Cortex of kidney (tissue), 1 donor: ENCODE results near the gene ITPRID2.

Source experiments
- DNase-seq: peaks from one replicate; lab custom pipeline; 2025; lab: John Stamatoyannopoulos, UW

Gene ITPRID2

GRCh38 chr2:181882246-181883020 is 9.1 kb upstream of the ITPRID2 start:
- DNase-seq: no peak

- DNase-seq: no peak
Measured at GRCh38 chr2:181884601-181885000, 6.9 kb upstream of the ITPRID2 start.

GRCh38 chr2:181885096-181885495 is 6.4 kb upstream of the ITPRID2 start:
- DNase-seq: no peak

GRCh38 chr2:181886192-181886591 is 5.3 kb upstream of the ITPRID2 start:
- DNase-seq: no peak

- no peak for DNase-seq
Measured at GRCh38 chr2:181887045-181887444, 4.5 kb upstream of the ITPRID2 start.

- no peak for DNase-seq
Measured at GRCh38 chr2:181889776-181890175, 1.8 kb upstream of the ITPRID2 start.

GRCh38 chr2:181890271-181890670 is 1.3 kb upstream of the ITPRID2 start:
- DNase-seq: no peak

GRCh38 chr2:181891966-181892798 is 652 bp downstream of the ITPRID2 start:
- peak; percentile 47 for DNase-seq

GRCh38 chr2:181892799-181893435 is 1.4 kb downstream of the ITPRID2 start:
- no peak for DNase-seq

GRCh38 chr2:181894381-181894780 is 2.9 kb downstream of the ITPRID2 start:
- no peak for DNase-seq

GRCh38 chr2:181895818-181896217 is 4.3 kb downstream of the ITPRID2 start:
- no peak for DNase-seq

- DNase-seq: no peak
Measured at GRCh38 chr2:181896286-181896685, 4.8 kb downstream of the ITPRID2 start.

- no peak for DNase-seq
Measured at GRCh38 chr2:181900007-181900651, 8.6 kb downstream of the ITPRID2 start.

- DNase-seq: no peak
Measured at GRCh38 chr2:181902625-181903024, 11.1 kb downstream of the ITPRID2 start.

GRCh38 chr2:181904022-181904632 is 12.6 kb downstream of the ITPRID2 start:
- no peak for DNase-seq

GRCh38 chr2:181907057-181907456 is 15.5 kb downstream of the ITPRID2 start:
- no peak for DNase-seq

- DNase-seq: no peak
Measured at GRCh38 chr2:181907635-181908034, 16.1 kb downstream of the ITPRID2 start.

- no peak for DNase-seq
Measured at GRCh38 chr2:181910028-181910831, 18.7 kb downstream of the ITPRID2 start.

GRCh38 chr2:181911830-181912229 is 20.3 kb downstream of the ITPRID2 start:
- DNase-seq: no peak

- no peak for DNase-seq
Measured at GRCh38 chr2:181915102-181915501, 23.6 kb downstream of the ITPRID2 start.
